Esophagus muscularis mucosa (tissue), 4 donors: ENCODE data around the gene NECTIN4. TPM values are rescaled to one million over a fixed set of nuclear protein-coding genes. Genes with fewer than 3 reads are reported as not detected.

Source experiments
- DNase-seq: peaks from one replicate; pipeline ENCODE4 v3.0.0-alpha.2; 2017; ENCODE audit errors: extremely low spot score
- H3K27ac ChIP-seq, 4 donors: fragments of 200-600 bp; sonication (generic); replicated peaks in 1 of 4; 1 replicate in 3 of 4; 2 replicates in 1 of 4; pipeline ENCODE4 v1.5.1; 2016 to 2019; ENCODE audit warnings: mild to moderate bottlenecking in 1 of 4
- H3K27me3 ChIP-seq, 4 donors: fragments of 200-600 bp; sonication (generic); one replicate each; pipeline versions ENCODE4 v1.5.1 to v1.6.0; 2016 to 2019
- H3K36me3 ChIP-seq, 4 donors: fragments of 200-600 bp; sonication (generic); one replicate each; pipeline ENCODE4 v1.5.1; 2016 to 2019
- H3K4me1 ChIP-seq, 4 donors: fragments of 200-600 bp; sonication (generic); one replicate each; pipeline ENCODE4 v1.5.1; 2016 to 2019
- H3K4me3 ChIP-seq, 4 donors: fragments of 200-600 bp; sonication (generic); 1 replicate in 2 of 4; 2 replicates in 2 of 4; pipeline ENCODE4 v1.5.1; 2016 to 2019; ENCODE audit warnings: mild to moderate bottlenecking in 4 of 4, moderate library complexity in 1 of 4
- H3K9me3 ChIP-seq, 4 donors: fragments of 200-600 bp; sonication (generic); 1 replicate in 3 of 4; 2 replicates in 1 of 4; pipeline ENCODE4 v1.5.1; 2016 to 2019
- EP300 ChIP-seq: sonication (generic); formaldehyde crosslinking; IDR thresholded peaks from one replicate; pipeline ENCODE4 v1.6.1; 2017; ENCODE audit warnings: antibody characterized with exemption
- POLR2A ChIP-seq: fragments of 450-650 bp; IDR thresholded peaks from one replicate; pipeline ENCODE4 v1.6.1; 2017; ENCODE audit warnings: antibody characterized with exemption, moderate library complexity, mild to moderate bottlenecking, low read depth
- POLR2AphosphoS5 ChIP-seq, 2 donors: sonication (generic); formaldehyde crosslinking; IDR thresholded peaks; one replicate each; pipeline ENCODE4 v1.6.1; 2017; ENCODE audit warnings: antibody characterized with exemption in 2 of 2
- WGBS: methylation state at CpG from one replicate; pipeline ENCODE4 v1.1.5; 2018; 5-methylcytosine and 5-hydroxymethylcytosine counted together
- intact Hi-C: fragments of 100-400 bp; cut with DNase I; formaldehyde crosslinking; loops from one replicate; pipeline ENCODE4 v1.15.1; 2023
- total RNA-seq, 4 donors: library from RNA; depleted of rRNA; stranded (reverse); fragments of >200 nt; gene quantifications; one replicate each; pipeline versions ENCODE4 v1.1.0 to v1.2.1, GENCODE V29; 2016
- TF ChIP-seq, protein P1 (sequence below), 3 experiments: fragments of 200-600 bp in 2 of 3; fragments of 450-650 bp in 1 of 3; sonication (generic) in 2 of 3; IDR thresholded peaks; one replicate each; pipeline ENCODE4 v1.5.1; 2017 to 2019; ENCODE audit warnings: antibody characterized with exemption in 3 of 3, mild to moderate bottlenecking in 2 of 3, moderate library complexity in 1 of 3

Gene NECTIN4
- total RNA-seq, 4 donors from 2014 or later, result not detected

DNA sequence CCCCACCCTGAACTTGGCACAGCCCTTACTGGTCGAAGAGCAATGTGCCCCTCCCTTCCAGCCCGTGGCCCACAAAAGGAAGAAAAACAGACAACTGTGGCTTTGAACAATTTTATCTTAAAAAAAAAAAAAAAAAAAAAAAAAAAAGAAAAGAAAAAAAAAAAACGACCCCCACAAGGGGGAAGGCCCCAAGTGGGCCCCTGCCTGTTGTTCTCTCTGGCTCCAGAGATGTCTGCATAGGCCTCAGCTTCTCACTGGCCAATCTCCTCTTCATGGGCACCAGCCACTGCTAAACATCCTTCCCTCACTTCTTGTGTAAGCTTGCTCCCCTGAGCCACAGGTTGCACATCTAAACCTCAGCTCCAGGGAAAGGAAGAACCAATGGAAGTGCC lies 50.2 kb downstream of the NECTIN4 start:
- peaks cover 6 to 42% (median 29%) of the 10 kb centered on the region in 4 donors for H3K4me1 ChIP-seq
- no peaks in the 10 kb centered on the region for H3K27me3 ChIP-seq
- no peaks in the 10 kb centered on the region for H3K9me3 ChIP-seq
- no peak for DNase-seq
- peak overlapping the region in 1 of 4 donors; percentile 48 for H3K27ac ChIP-seq
- peaks cover 33 to 53% (median 38%) of the 10 kb centered on the region in 4 donors for H3K36me3 ChIP-seq
- intact Hi-C loops, result no loop called here
- no peak for TF ChIP-seq EP300
- TF ChIP-seq, protein P1, sequence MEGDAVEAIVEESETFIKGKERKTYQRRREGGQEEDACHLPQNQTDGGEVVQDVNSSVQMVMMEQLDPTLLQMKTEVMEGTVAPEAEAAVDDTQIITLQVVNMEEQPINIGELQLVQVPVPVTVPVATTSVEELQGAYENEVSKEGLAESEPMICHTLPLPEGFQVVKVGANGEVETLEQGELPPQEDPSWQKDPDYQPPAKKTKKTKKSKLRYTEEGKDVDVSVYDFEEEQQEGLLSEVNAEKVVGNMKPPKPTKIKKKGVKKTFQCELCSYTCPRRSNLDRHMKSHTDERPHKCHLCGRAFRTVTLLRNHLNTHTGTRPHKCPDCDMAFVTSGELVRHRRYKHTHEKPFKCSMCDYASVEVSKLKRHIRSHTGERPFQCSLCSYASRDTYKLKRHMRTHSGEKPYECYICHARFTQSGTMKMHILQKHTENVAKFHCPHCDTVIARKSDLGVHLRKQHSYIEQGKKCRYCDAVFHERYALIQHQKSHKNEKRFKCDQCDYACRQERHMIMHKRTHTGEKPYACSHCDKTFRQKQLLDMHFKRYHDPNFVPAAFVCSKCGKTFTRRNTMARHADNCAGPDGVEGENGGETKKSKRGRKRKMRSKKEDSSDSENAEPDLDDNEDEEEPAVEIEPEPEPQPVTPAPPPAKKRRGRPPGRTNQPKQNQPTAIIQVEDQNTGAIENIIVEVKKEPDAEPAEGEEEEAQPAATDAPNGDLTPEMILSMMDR (IDR thresholded peaks at IDR 0.05), result no peak
- no peak for TF ChIP-seq POLR2A
- TF ChIP-seq POLR2AphosphoS5 (IDR thresholded peaks at IDR 0.05), result no peak
- H3K4me3 ChIP-seq, result peak overlapping the region; percentile 56 to 76 (median 62)
- WGBS, result 20% methylated on average over 3 of the region's 3 CpGs

DNA sequence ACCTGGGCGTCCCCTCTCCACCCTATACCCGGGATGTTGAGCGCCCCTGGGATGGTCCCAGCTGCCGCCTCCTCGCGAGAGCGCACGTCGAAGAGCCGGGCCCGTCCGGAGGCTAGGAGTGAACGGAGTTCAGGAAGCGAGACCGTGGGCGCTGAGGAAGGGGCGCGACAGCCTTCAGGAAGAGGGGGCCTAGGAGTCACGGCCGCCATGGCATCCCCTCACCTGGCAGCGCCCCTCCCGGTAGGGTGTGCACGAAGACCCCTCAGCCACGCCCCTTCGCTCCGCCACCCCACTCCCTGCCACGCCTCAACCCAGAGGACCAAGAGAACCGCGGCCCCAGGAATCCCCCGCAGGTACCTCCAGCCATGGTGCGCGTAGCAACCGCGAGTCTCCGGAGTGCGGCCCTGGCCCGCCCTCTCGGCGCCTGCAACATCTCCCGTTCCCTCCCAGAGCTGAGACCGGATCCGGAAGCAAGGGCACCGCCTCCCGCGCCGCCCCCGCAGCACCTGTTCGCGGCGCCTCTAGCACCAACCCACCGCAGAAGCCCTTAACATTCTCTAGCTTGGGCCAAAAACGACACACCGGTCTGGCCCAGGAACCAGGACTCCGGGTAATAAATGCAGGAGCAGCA lies 50.7 kb downstream of the NECTIN4 start, which contains the start of gene TSTD1:
TSS of gene TSTD1 (minus strand) at position 442 of the 631 bp plus-strand sequence. CDS start at position 367, 75 bp downstream.
- Histone ChIP-seq H3K27ac (peak within 1 kb of the TSS in 2 of 4 donors; percentile 37 to 48), H3K27me3 (no peaks in the 10 kb centered on the region), H3K9me3 (no peaks in the 10 kb centered on the region), H3K36me3 (peaks cover 33 to 53% (median 38%) of the 10 kb centered on the region in 4 donors), H3K4me3 (peak within 1 kb of the TSS; percentile 56 to 76 (median 62)), H3K4me1 (peaks cover 1 to 37% (median 24%) of the 10 kb centered on the region in 4 donors)
- peak in 1 of 2 donors; percentile 52 for TF ChIP-seq POLR2AphosphoS5 (IDR thresholded peaks at IDR 0.05)
- no peak for TF ChIP-seq POLR2A
- TF ChIP-seq, protein P1 (IDR thresholded peaks at IDR 0.05), result no peak
- no peak for TF ChIP-seq EP300
- WGBS, result 25% methylated on average over 40 of the region's 54 CpGs
- DNase-seq, result no peak
- intact Hi-C loops, result no loop called here

DNA sequence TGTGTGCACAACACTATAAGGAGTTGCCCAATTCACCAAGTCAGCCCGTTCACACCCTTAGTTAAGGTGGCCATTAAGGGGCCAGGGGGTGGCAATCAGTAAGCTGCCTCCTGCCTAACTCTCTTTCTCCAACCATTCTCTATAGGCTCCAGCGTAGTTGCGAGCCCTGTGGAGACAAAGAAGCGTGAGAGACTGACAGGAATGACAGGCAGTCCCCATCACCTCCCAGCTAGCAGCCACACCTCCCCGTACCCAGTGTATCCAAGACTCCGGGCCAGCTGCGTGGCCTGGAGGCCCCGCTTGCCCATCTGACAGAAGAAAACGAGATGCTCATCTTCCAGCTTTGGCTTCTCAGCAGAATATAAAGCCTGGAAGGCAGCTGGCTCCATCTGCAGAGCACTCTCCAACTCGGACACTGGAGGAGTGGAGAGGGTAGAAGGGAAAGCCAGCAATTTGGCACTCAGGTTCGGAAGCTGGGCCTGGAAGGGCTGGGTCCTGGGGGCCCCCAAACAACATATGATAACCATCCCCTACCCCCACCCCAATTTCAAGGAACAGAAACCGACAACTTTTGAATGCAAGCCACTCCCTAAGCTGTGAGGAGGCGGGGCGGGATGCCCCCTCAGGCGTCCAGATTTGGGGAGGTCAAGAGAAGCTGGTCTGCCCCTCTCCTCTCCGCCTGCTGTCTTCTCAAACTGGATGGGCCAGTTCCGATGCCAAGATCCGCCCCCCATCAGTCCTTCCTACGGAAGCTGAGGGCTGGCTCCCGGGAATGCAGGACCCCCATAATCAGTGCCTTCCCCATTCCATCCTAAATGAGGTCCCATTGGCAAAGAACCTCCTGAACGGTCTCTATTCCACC lies 51.5 kb downstream of the NECTIN4 start:
- 80% methylated on average over 10 of the region's 21 CpGs for WGBS
- DNase-seq, result no peak
- no peaks in the 10 kb centered on the region for H3K9me3 ChIP-seq
- TF ChIP-seq EP300, result no peak
- no peak for TF ChIP-seq POLR2AphosphoS5 (IDR thresholded peaks at IDR 0.05)
- TF ChIP-seq POLR2A, result no peak
- TF ChIP-seq, protein P1 (IDR thresholded peaks at IDR 0.05), result no peak
- H3K4me3 ChIP-seq, result peak overlapping the region; percentile 56 to 76 (median 62)
- no peak overlapping the region for H3K27ac ChIP-seq
- peaks cover 33 to 48% (median 37%) of the 10 kb centered on the region in 4 donors for H3K36me3 ChIP-seq
- intact Hi-C loops, result no loop called here
- peaks cover 0 to 29% (median 17%) of the 10 kb centered on the region in 4 donors for H3K4me1 ChIP-seq
- no peaks in the 10 kb centered on the region for H3K27me3 ChIP-seq

DNA sequence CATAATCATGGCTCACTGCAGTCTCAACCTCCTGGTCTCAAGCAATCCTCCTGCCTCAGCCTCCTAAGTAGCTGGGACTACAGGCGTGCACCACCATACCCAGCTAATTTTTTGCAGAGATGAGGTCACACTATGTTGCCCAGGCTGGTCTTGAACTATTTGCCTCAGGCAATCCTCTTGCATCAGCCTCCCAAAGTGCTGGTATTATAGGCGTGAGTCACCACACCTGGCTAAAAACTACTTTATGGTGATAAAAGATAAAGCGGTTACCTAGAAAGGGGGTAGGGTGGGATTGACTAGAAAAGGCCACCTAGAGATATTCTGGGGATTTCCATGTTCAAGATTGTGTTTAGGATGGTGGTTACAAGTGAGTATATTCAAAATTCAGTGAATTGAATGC lies 55.6 kb downstream of the NECTIN4 start:
- no peak for DNase-seq
- no peaks in the 10 kb centered on the region for H3K9me3 ChIP-seq
- H3K4me1 ChIP-seq, result peaks cover 3 to 16% (median 10%) of the 10 kb centered on the region in 4 donors
- no peak overlapping the region for H3K27ac ChIP-seq
- H3K4me3 ChIP-seq, result no peak overlapping the region
- H3K27me3 ChIP-seq, result no peaks in the 10 kb centered on the region
- intact Hi-C loops, result no loop called here
- TF ChIP-seq POLR2AphosphoS5 (IDR thresholded peaks at IDR 0.05) (no peak), POLR2A (no peak), EP300 (no peak)
- TF ChIP-seq, protein P1 (IDR thresholded peaks at IDR 0.05), result no peak
- H3K36me3 ChIP-seq, result peaks cover 0 to 8% (median 0%) of the 10 kb centered on the region in 4 donors
- WGBS, result 97% methylated on average over 3 of the region's 3 CpGs
